ENCODE data around the gene CBARP.

DNA sequence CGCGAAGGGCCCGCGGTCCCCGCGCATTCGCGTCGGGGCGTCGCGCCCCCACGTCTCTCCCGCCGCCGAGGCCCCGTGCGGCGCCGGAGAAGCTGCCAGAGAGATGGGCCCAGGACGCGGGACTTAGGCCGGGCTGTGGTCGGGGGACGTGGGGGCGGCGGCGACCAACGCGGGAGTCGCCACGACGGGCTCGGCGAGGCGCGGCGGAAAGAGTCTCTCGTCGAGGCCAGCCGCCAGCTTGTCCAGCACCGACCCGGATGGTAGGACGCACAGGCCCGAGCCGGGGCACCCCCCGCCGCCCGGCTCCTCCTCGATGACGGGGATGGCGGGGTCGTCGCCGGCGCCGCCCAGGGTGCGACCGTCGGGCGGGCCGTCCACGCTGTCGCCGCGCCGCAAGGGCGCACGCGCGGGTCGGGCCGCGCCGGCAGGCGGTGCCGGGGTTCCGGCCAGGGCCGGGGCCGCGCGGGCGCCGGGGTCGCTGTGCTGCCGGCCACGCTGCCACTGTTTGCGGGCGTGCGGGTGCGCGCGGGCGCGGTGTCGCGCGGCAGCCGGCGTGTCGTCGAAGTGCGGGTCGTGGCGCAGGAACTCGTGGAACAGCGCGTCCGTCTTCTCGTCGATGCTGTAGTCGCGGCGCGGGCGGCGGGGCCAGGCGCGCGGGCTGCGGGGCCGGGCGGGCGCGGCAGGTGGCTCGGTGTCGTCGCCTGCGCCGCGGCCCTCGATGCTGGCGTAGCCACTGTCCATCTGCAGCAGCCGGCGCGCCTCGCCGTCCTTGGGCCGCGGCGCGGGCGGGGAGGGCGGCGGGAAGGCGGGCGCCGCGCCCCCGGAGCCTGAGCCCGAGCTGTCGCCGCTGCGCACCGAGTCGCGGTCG lies 8.5 kb downstream of the CBARP start:
- TF ChIP-seq, protein P1, sequence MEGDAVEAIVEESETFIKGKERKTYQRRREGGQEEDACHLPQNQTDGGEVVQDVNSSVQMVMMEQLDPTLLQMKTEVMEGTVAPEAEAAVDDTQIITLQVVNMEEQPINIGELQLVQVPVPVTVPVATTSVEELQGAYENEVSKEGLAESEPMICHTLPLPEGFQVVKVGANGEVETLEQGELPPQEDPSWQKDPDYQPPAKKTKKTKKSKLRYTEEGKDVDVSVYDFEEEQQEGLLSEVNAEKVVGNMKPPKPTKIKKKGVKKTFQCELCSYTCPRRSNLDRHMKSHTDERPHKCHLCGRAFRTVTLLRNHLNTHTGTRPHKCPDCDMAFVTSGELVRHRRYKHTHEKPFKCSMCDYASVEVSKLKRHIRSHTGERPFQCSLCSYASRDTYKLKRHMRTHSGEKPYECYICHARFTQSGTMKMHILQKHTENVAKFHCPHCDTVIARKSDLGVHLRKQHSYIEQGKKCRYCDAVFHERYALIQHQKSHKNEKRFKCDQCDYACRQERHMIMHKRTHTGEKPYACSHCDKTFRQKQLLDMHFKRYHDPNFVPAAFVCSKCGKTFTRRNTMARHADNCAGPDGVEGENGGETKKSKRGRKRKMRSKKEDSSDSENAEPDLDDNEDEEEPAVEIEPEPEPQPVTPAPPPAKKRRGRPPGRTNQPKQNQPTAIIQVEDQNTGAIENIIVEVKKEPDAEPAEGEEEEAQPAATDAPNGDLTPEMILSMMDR (IDR thresholded peaks at IDR 0.05): no peak
- TF ChIP-seq POLR2A (IDR thresholded peaks at IDR 0.05): no peak

Measured in ovary (tissue), 3 donors.